Kidney epithelial cell (primary cell): ENCODE results near the gene ABHD2. TPM values are rescaled to one million over a fixed set of nuclear protein-coding genes. Genes with fewer than 3 reads are reported as not detected.

ENCODE experiments used
- DNase-seq: peaks from one replicate; pipeline ENCODE4 v3.0.0-alpha.2; 2010; ENCODE audit warnings: low read depth
- H3K27me3 ChIP-seq: 2 replicates; pipeline ENCODE4 v1.6.0; 2011; ENCODE audit warnings: low read length; ENCODE audit not compliant: control insufficient read depth, insufficient read depth
- H3K36me3 ChIP-seq: 2 replicates; pipeline ENCODE4 v1.5.1; 2011; ENCODE audit warnings: low read length; ENCODE audit not compliant: control insufficient read depth, insufficient read depth
- H3K4me3 ChIP-seq: 2 replicates; pipeline ENCODE4 v1.5.1; 2011; ENCODE audit warnings: low read depth, mild to moderate bottlenecking, control low read depth, low read length
- CTCF ChIP-seq: IDR thresholded peaks from 2 replicates; pipeline ENCODE4 v1.5.1; 2011; ENCODE audit warnings: mild to moderate bottlenecking, moderate library complexity, low read length, control low read depth, inconsistent platforms; ENCODE audit not compliant: insufficient read depth, poor library complexity, severe bottlenecking
- total RNA-seq: library from RNA; depleted of rRNA; stranded (reverse); fragments of >200 nt; gene quantifications from 2 replicates; pipeline ENCODE4 v1.2.3, GENCODE V29; 2015

ABHD2 gene
- total RNA-seq, 1 donor from 2014 or later: 39.7 TPM

- TF ChIP-seq CTCF: no peak
- H3K4me3 ChIP-seq: no peak overlapping the region
- H3K27me3 ChIP-seq: no peaks in the 10 kb centered on the region
- DNase-seq: no peak
- H3K36me3 ChIP-seq: no peaks in the 10 kb centered on the region
Observed at GRCh38 chr15:89111961-89112340, 23.7 kb downstream of the ABHD2 start.

GRCh38 chr15:89112341-89112971, 24.2 kb downstream of the ABHD2 start:
- H3K4me3 ChIP-seq: no peak overlapping the region
- TF ChIP-seq CTCF: no peak
- DNase-seq: no peak
- H3K36me3 ChIP-seq: peaks cover 1% of the 10 kb centered on the region
- H3K27me3 ChIP-seq: no peaks in the 10 kb centered on the region

GRCh38 chr15:89113296-89114024, 25.2 kb downstream of the ABHD2 start:
- peaks cover 1% of the 10 kb centered on the region for H3K36me3 ChIP-seq
- DNase-seq: no peak
- no peak for TF ChIP-seq CTCF

GRCh38 chr15:89114990-89115389, 26.7 kb downstream of the ABHD2 start:
- DNase-seq: no peak
- no peak for TF ChIP-seq CTCF
- Histone ChIP-seq H3K4me3 (no peak overlapping the region), H3K27me3 (no peaks in the 10 kb centered on the region), H3K36me3 (peaks cover 1% of the 10 kb centered on the region)

More at GRCh38 chr15:89113296-89114024, 25.2 kb downstream of the ABHD2 start:
- no peak overlapping the region for H3K4me3 ChIP-seq
- no peaks in the 10 kb centered on the region for H3K27me3 ChIP-seq

- no peak for DNase-seq
- TF ChIP-seq CTCF: no peak
- Histone ChIP-seq H3K27me3 (no peaks in the 10 kb centered on the region), H3K36me3 (peaks cover 1% of the 10 kb centered on the region), H3K4me3 (no peak overlapping the region)
Observed at GRCh38 chr15:89115547-89115946, 27.3 kb downstream of the ABHD2 start.
